Ishikawa (cell line): ENCODE data around the gene CCDC9B.

Source experiments
- CEBPB ChIP-seq: IDR thresholded peaks from 2 replicates; pipeline ENCODE4 v1.6.1; 2012
- CREB1 ChIP-seq: IDR thresholded peaks from 2 replicates; pipeline ENCODE4 v1.6.1; 2012; ENCODE audit warnings: low read depth
- EGR1 ChIP-seq: IDR thresholded peaks from 2 replicates; pipeline ENCODE4 v1.6.1; 2012
- EP300 ChIP-seq: IDR thresholded peaks from 2 replicates; pipeline ENCODE4 v1.6.1; 2012; ENCODE audit warnings: borderline replicate concordance
- FOXM1 ChIP-seq: IDR thresholded peaks from 2 replicates; pipeline ENCODE4 v1.6.1; 2012; ENCODE audit warnings: low read depth, borderline replicate concordance
- MAX ChIP-seq: IDR thresholded peaks from 2 replicates; pipeline ENCODE4 v1.6.1; 2012
- NFIC ChIP-seq: IDR thresholded peaks from 2 replicates; pipeline ENCODE4 v1.6.1; 2012
- RAD21 ChIP-seq: IDR thresholded peaks from 2 replicates; pipeline ENCODE4 v1.6.1; 2012; ENCODE audit warnings: low read depth
- REST ChIP-seq: IDR thresholded peaks from 2 replicates; pipeline ENCODE4 v1.6.1; 2012; ENCODE audit warnings: low read depth, mild to moderate bottlenecking
- TCF12 ChIP-seq: IDR thresholded peaks from 2 replicates; pipeline ENCODE4 v1.6.1; 2012; ENCODE audit warnings: low read depth
- TEAD4 ChIP-seq: IDR thresholded peaks from 2 replicates; pipeline ENCODE4 v1.6.1; 2012
- USF1 ChIP-seq: IDR thresholded peaks from 2 replicates; pipeline ENCODE4 v1.6.1; 2012
- YY1 ChIP-seq: IDR thresholded peaks from 2 replicates; pipeline ENCODE4 v1.6.1; 2012; ENCODE audit warnings: low read depth
- ZBTB7A ChIP-seq: IDR thresholded peaks from 2 replicates; pipeline ENCODE4 v1.6.1; 2012; ENCODE audit warnings: low read depth

The CCDC9B gene

GRCh38 chr15:40285151-40285550 lies 55.6 kb downstream of the CCDC9B start:
- TF ChIP-seq EP300 (no peak), YY1 (no peak), MAX (no peak), CREB1 (no peak), REST (no peak), EGR1 (no peak), TEAD4 (no peak), FOXM1 (no peak)

- no peak for TF ChIP-seq RAD21
- TF ChIP-seq CREB1 = no peak
Observed at GRCh38 chr15:40283615-40284300, 57.0 kb downstream of the CCDC9B start.

GRCh38 chr15:40282869-40283614 lies 57.7 kb downstream of the CCDC9B start, which contains the start of gene ANKRD63:
Gene ANKRD63, minus strand, starts transcription at chr15:40283064. Its CDS starts 478 bp downstream, at chr15:40282586.
- TF ChIP-seq REST (no peak), MAX (no peak), ZBTB7A (peak; percentile 38; the same call in 1 of the 2 replicates)

- TF ChIP-seq CEBPB = no peak
- TF ChIP-seq EGR1 = peak; percentile 71
- no peak for TF ChIP-seq USF1
- peak; percentile 50 for TF ChIP-seq REST
- TF ChIP-seq RAD21 = peak; percentile 11; the same call in 1 of the 2 replicates
- TF ChIP-seq YY1 = 0 out of 2 replicates have a peak, but pooled peaks have one; percentile 28
- TF ChIP-seq MAX = peak; percentile 74
- no peak; the same call in 1 of the 2 replicates for TF ChIP-seq TCF12
- TF ChIP-seq FOXM1 = no peak
Observed at GRCh38 chr15:40282147-40282868, 58.4 kb downstream of the CCDC9B start.

GRCh38 chr15:40281801-40282146 lies 59.0 kb downstream of the CCDC9B start:
- TF ChIP-seq NFIC = no peak
